Camera-type eye (tissue), 1 donor: ENCODE measurements around the gene RMND1. TPM values are rescaled to one million over a fixed set of nuclear protein-coding genes. Genes with fewer than 3 reads are reported as not detected.

Experiments used
- total RNA-seq: library from RNA; depleted of rRNA; stranded (reverse); fragments of >200 nt; gene quantifications from one replicate; pipeline ENCODE4 v1.2.3, GENCODE V29; 2014

RMND1 gene, protein sequence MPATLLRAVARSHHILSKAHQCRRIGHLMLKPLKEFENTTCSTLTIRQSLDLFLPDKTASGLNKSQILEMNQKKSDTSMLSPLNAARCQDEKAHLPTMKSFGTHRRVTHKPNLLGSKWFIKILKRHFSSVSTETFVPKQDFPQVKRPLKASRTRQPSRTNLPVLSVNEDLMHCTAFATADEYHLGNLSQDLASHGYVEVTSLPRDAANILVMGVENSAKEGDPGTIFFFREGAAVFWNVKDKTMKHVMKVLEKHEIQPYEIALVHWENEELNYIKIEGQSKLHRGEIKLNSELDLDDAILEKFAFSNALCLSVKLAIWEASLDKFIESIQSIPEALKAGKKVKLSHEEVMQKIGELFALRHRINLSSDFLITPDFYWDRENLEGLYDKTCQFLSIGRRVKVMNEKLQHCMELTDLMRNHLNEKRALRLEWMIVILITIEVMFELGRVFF
- 40.6 TPM for total RNA-seq

DNA sequence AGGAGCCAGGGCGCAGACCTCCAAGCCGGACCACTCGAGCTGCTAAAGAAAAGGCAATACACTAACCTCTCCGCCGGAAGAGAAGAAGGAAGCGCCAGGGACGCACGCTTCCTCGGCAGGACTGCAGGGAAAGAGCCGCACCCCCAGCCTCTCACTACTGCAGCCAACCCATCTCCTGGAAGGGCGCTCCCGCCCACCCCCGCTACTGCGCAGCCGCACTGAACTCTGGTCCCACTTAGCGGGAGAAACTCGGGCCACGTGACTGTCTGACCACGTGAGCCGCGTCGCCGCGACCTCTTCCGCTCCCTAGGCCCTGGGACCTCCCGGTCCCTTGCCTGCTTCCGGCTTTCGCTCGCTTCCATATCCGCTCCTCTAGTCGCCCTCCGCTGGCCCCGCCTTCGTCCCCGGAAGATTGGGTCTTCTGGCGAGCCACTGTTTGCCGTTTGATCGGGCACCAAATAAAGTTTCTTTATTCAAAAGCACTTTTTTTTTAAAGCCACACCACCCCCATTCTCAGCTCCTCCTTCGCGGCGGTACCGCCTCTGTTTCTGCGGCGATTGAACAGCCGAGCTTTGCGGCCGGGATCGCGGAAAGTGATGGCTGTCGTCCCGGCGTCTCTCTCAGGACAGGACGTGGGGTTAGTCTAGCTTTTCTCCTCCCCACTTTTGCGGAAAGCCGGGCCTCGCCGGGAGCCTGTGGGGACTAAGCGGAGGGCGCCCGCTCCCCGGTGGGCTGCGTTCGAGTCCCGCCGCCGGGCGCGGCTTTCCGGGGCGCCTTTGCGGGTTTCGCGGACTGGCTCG, at the start of gene RMND1:
TSS of gene RMND1 (minus strand) at position 177 of the 800 bp plus-strand sequence. CDS start 6,315 bp downstream, outside the sequence.

DNA sequence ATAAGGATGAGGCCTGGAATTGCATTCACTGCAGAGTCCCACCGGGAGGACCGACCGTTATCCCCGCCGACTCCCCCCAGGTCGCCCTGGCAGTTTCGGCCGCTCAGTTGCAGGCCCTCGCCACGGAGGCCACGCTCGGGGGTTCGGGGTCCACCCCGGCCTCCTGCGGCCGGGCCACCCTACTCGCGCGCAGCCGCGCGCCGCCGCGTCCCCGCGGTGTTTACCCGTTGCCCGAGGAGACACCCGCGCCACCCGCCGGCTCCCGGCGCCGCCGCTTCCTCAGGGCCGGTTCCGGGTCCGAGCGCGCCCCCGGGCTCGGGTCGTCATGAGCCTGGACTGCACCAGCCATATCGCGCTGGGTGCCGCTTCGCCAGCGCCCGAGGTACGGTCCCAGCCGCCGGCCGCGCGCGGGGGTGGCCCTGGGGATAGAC, 41.9 kb upstream of the RMND1 start, which contains the start of gene CCDC170:
TSS of gene CCDC170 (plus strand) at position 214 of the 431 bp plus-strand sequence. CDS start at position 326, 112 bp downstream.

DNA sequence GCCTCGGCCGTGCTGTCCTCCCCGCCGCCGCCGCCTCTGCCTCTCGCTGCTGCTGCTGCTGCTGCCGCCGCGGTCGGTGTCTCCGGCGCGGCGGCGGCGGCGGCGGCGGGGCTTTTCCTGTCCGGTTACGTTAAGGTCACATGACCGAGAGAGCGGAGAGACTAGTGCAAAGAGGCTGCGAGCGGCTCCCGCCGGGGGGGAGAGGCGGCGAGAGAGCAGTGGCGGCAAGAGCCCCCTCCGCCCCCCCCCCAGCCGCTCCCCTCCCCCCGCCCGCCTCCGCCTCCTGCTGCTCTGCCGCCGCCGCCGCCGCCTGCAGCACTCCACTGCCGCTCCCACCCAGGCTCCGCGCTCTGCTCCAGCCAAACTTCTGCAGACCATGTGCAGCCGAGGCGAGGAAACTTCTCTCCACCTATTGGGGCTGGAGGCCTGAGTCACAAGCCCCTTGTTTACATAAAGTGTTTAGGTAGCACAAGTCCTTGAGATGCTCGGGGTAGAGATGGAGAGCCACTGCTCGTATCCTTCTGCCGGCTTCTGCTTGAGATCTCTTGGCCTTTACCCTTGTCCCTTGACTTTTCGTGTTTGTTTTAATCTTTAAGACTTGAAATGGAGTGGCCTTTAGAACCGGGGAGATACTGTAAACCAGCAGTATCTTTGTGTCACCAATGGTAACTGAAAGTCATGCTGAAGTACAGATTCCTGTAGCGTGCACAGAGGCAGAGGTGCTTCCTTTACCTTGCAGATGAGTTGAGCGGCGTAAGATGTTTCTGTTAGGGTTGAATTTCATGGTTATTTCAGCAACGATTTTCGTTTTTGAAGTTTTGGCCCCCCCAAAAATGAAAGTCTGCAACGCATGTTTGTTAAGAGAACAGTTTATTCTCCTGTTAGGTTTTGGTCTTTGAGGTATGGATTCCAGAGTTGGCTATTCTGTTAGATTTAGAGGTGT, 60.2 kb downstream of the RMND1 start, which contains the start of gene ZBTB2:
TSS of gene ZBTB2 (minus strand) at position 89 of the 943 bp plus-strand sequence. CDS start 17,922 bp downstream, outside the sequence.

Other genes starting within 250 kb of the RMND1 start
- gene AKAP12, start 212.2 kb downstream of the RMND1 start, total RNA-seq, result 228 TPM
- gene ZBTB2, start 60.6 kb downstream of the RMND1 start, total RNA-seq, result 11.9 TPM
- 3.5 TPM for gene CCDC170, start 41.9 kb upstream of the RMND1 start, total RNA-seq